Stimulated activated memory B cell treated with anti-CD40 and anti-IgM and Interleukin-4, amounts not matched to agents 10 μg/mL and 1 μg/mL and 100 μg/mL, for 72 hours (primary cell): ENCODE results near the gene HNF1A.

Experiments
- ATAC-seq: fragments of 150-1000 bp; cut with Tn5 transposase; 2 replicates; pipeline ENCODE4 v1.10.0; 2021
- H3K27ac Mint-ChIP-seq: one replicate; pipeline ENCODE4 v1.8.0; 2022; ENCODE audit warnings: mild to moderate bottlenecking, mixed read lengths
- H3K27me3 Mint-ChIP-seq: one replicate; pipeline ENCODE4 v1.8.0; 2022; ENCODE audit warnings: mixed read lengths
- H3K36me3 Mint-ChIP-seq: one replicate; pipeline ENCODE4 v1.8.0; 2022; ENCODE audit warnings: mixed read lengths
- H3K4me1 Mint-ChIP-seq: one replicate; pipeline ENCODE4 v1.8.0; 2022; ENCODE audit warnings: mixed read lengths
- H3K4me3 Mint-ChIP-seq: one replicate; pipeline ENCODE4 v1.8.0; 2022; ENCODE audit warnings: mild to moderate bottlenecking, moderate library complexity, mixed read lengths
- H3K9me3 Mint-ChIP-seq: one replicate; pipeline ENCODE4 v1.8.0; 2022; ENCODE audit warnings: mixed read lengths

HNF1A gene

GRCh38 chr12:121008347-121009098 lies 30.2 kb downstream of the HNF1A start:
- no peak overlapping the region for H3K27ac Mint-ChIP-seq
- no peak overlapping the region for H3K4me3 Mint-ChIP-seq
- H3K36me3 Mint-ChIP-seq, result peaks cover 71% of the 10 kb centered on the region
- no peaks in the 10 kb centered on the region for H3K4me1 Mint-ChIP-seq
- no peaks in the 10 kb centered on the region for H3K27me3 Mint-ChIP-seq
- ATAC-seq, result no peak
- no peaks in the 10 kb centered on the region for H3K9me3 Mint-ChIP-seq

GRCh38 chr12:121009741-121010140 lies 31.4 kb downstream of the HNF1A start:
- Mint-ChIP-seq H3K36me3 (peaks cover 62% of the 10 kb centered on the region), H3K4me3 (no peak overlapping the region), H3K4me1 (peaks cover 3% of the 10 kb centered on the region), H3K9me3 (no peaks in the 10 kb centered on the region), H3K27ac (no peak overlapping the region), H3K27me3 (no peaks in the 10 kb centered on the region)
- ATAC-seq, result no peak

DNA sequence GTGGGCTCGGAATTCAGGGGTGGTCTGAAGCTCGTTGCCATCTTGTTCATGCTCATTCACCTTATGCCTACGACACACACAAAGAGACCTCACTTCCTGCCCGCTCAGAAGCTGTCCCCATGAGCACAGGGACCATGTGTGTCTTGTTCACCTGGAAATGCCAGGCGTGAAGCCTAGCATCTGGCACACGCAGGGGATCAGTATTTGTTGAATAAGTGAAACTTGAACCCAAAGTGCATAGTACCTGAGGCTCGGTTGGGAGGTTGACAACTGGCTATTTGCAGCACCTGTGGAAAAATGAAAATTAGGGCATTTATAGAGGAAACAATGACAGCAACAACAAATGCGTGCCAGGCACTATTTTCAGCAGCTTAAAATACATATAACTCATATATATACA lies 32.5 kb downstream of the HNF1A start:
- no peak overlapping the region for H3K27ac Mint-ChIP-seq
- peaks cover 15% of the 10 kb centered on the region for H3K4me1 Mint-ChIP-seq
- H3K9me3 Mint-ChIP-seq, result no peaks in the 10 kb centered on the region
- no peaks in the 10 kb centered on the region for H3K27me3 Mint-ChIP-seq
- no peak for ATAC-seq
- peaks cover 52% of the 10 kb centered on the region for H3K36me3 Mint-ChIP-seq
- no peak overlapping the region for H3K4me3 Mint-ChIP-seq

DNA sequence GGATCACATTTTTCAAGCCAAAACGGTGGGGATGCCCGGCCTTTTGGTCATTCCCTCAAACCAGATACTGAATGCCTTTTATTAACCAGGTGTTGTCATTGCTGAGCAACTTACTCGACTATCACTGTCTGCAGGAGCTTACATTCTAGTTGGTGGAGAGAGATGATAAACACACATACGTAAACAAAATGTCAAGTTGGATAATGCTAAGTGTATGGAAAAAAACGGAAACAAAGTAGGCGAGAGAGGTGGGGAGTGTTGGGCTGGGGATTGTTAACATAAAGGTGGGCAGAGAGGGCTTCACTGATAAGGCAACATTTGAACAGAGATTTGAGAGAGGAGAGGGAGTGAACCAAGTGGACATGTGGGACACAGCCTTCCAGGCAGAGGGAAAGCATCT lies 33.5 kb downstream of the HNF1A start:
- H3K36me3 Mint-ChIP-seq, result peaks cover 46% of the 10 kb centered on the region
- H3K4me3 Mint-ChIP-seq, result no peak overlapping the region
- no peaks in the 10 kb centered on the region for H3K9me3 Mint-ChIP-seq
- peaks cover 21% of the 10 kb centered on the region for H3K4me1 Mint-ChIP-seq
- H3K27me3 Mint-ChIP-seq, result no peaks in the 10 kb centered on the region
- ATAC-seq, result no peak
- no peak overlapping the region for H3K27ac Mint-ChIP-seq

- Mint-ChIP-seq H3K9me3 (no peaks in the 10 kb centered on the region), H3K36me3 (peaks cover 33% of the 10 kb centered on the region), H3K4me3 (no peak overlapping the region), H3K4me1 (peaks cover 21% of the 10 kb centered on the region), H3K27ac (no peak overlapping the region), H3K27me3 (no peaks in the 10 kb centered on the region)
- ATAC-seq, result no peak
Measured at GRCh38 chr12:121013715-121014114, 35.4 kb downstream of the HNF1A start.

DNA sequence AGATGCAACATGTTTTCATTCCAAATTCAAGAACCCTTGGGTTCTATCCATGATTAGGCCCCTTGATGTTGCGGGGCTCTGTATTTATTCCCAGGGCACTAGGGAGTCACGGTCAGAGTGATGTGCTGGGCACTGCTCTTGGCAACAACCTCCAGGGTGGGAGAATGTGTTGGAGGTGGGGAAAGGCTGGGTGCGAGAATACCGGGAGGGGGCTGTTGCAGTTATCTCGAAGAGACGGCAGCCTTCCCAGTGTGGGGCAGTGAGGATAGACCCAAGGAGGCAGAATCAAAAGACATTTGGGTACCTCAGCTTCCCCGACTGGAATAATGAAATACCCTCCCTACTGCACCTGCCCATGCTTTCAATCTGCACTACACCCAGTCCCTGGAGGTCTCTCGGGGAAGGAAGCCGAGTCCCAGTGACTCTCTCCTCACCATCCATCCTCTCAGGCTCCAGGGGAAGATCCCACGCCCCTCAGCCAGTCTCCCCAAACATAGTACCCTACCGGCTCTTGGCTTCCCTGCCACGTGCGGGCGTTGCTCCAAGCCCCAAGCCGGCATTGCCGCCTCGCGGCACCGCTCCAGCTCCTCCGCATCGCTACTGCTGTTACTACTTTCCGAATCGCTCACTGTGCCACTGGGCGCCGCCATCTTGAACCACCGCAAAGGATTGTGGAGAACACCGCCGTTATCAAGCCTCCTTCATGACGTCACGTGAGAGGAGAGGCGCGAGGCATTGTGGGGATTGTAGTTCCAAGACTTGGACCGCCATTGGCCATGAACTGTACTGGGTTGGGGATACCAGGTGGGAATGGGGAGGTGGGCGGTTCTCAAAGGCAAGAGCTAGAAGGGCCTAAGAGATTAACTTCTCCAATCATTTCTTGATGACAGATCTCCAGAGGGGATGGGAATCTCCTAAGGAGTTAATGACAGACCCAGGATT lies 37.8 kb downstream of the HNF1A start, which contains the start of gene C12orf43:
Gene C12orf43 (minus strand): TSS at position 663 of the 942 bp plus-strand sequence. CDS start 13 bp downstream, at position 650.
- Mint-ChIP-seq H3K4me1 (peaks cover 21% of the 10 kb centered on the region), H3K9me3 (no peaks in the 10 kb centered on the region), H3K27me3 (no peaks in the 10 kb centered on the region), H3K27ac (peak within 1 kb of the TSS; percentile 94), H3K36me3 (peaks cover 18% of the 10 kb centered on the region), H3K4me3 (peak within 1 kb of the TSS; percentile 99)
- peak; percentile 98 for ATAC-seq

DNA sequence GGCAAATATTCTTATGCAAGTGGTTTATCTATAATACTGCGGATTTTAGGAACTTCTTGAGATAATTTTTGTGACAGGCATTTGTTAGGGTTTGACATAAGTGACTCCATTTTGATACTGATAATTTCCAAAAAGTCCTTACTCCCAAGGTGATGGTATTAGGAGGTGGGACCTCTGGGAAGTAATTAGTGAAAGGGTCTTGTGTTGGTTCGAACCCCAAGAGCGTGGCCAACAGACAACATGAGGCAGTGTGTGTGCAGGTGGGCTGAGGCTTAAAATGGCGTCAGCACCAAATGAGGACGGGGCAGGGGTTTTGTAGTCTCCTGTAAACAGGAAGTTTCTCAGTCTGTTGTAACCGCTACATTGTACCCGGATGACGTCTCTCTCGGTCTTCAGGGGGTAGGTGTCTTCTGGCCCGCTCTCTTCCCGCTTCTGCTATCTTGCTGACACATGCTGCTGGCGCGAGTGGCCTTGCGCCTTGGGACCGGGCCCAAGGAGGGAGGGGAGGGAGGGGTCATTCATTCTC lies 39.7 kb downstream of the HNF1A start:
- Mint-ChIP-seq H3K9me3 (no peaks in the 10 kb centered on the region), H3K4me1 (peaks cover 21% of the 10 kb centered on the region), H3K27me3 (no peaks in the 10 kb centered on the region), H3K36me3 (peaks cover 6% of the 10 kb centered on the region), H3K27ac (no peak overlapping the region), H3K4me3 (no peak overlapping the region)
- ATAC-seq, result no peak

DNA sequence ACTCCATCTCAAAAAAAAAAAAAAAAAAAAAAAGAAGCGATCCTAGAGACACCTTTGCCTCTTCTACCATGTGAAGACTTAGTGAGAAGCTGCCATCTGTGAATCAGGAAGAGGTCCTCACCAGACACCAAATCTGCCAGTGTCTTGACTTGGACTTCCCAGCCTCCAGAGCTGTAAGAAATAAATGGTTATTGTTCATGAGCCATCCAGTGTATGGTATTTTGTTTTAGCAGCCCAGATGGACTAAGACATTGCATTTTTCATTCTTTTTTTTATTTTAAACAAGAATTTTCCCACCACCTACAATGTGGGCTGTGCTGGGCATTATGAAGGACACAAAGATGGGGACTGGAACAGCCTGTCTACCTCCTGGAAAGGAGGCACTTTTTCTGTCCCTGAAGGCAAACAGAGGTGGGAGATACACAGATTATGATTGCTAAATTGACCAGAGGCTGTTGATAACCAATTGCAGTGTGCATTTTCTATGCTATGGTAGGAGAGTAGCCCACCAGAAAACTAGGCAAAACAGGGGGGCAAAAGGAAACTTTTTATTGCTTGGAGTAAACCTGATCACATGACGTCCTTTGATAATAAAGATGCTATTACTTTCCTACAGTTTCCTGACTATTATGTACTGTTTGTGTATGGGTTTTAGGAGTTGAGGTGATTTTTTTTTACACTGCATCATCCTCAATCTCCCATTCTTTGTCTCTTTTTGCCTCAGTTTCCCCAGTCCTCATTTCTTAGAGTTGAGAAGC lies 40.7 kb downstream of the HNF1A start:
- H3K27ac Mint-ChIP-seq, result no peak overlapping the region
- H3K36me3 Mint-ChIP-seq, result no peaks in the 10 kb centered on the region

DNA sequence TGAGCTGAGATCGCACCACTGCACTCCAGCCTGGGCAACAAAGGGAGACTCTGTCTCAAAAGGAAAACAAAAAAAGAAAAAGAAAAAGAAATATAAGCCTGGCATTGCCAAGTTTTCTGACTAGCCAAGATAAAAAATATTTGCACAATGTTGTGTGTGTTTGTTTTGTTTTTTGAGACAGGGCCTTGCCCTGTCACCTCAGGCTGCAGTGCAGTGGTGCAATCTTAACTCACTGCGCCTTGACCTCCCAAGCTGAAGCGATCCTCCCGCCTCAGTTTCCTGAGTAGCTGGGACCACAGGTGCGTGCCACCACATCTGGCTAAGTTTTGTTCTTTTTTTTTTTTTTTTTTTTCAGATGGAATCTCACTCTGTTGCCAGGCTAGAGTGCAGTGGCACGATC lies 43.4 kb downstream of the HNF1A start:
- H3K4me3 Mint-ChIP-seq, result no peak overlapping the region
- H3K27ac Mint-ChIP-seq, result no peak overlapping the region
- H3K9me3 Mint-ChIP-seq, result no peaks in the 10 kb centered on the region
- H3K36me3 Mint-ChIP-seq, result no peaks in the 10 kb centered on the region
- H3K4me1 Mint-ChIP-seq, result no peaks in the 10 kb centered on the region
- no peaks in the 10 kb centered on the region for H3K27me3 Mint-ChIP-seq
- no peak for ATAC-seq

More for the DNA sequence above, 40.7 kb downstream of the HNF1A start:
- ATAC-seq, result no peak
- Mint-ChIP-seq H3K4me3 (no peak overlapping the region), H3K4me1 (peaks cover 21% of the 10 kb centered on the region), H3K9me3 (no peaks in the 10 kb centered on the region), H3K27me3 (no peaks in the 10 kb centered on the region)

DNA sequence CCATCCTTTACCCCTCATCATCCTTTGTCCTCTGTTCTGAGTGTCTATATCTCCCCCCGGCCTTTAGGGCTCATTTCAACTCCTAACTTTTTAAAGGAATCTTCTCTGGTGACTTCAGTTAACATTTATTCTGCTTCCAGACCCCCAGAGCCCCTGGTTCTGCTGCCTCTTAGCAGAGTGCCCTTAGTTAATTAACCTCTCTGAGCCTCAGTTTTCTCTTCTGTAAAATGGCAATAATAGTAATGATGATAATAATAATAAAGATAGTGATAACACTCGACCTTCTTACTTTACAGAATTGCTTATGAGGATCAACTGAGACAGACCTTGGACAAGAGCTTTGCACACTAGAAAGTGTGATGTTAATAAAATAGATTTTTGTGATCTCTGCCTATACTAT lies 44.4 kb downstream of the HNF1A start:
- H3K4me1 Mint-ChIP-seq, result no peaks in the 10 kb centered on the region
- no peaks in the 10 kb centered on the region for H3K27me3 Mint-ChIP-seq
- no peaks in the 10 kb centered on the region for H3K36me3 Mint-ChIP-seq
- no peak overlapping the region for H3K27ac Mint-ChIP-seq
- H3K9me3 Mint-ChIP-seq, result no peaks in the 10 kb centered on the region
- H3K4me3 Mint-ChIP-seq, result no peak overlapping the region
- no peak for ATAC-seq

DNA sequence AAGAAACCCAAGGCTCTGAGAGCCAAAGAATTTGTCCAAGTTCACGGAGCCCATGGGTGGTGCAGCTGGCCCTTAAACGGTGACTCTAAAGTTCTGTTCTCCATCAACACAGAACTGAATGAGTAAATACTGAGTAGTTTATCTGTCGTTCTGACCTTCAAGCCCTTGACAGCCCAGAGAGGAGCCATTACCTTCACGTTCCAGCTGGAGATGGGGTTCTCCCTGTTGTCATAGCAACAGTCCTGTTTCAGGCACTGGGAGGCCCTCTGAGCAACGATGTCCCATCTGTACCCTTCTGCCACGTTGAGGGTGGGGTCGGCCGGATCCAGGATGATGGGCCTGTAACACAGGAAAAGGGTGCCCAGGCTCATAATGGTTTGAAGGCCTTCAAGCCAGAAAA lies 45.5 kb downstream of the HNF1A start:
- no peak overlapping the region for H3K27ac Mint-ChIP-seq
- H3K27me3 Mint-ChIP-seq, result no peaks in the 10 kb centered on the region
- H3K36me3 Mint-ChIP-seq, result no peaks in the 10 kb centered on the region
- H3K4me1 Mint-ChIP-seq, result no peaks in the 10 kb centered on the region
- no peak for ATAC-seq
- H3K9me3 Mint-ChIP-seq, result no peaks in the 10 kb centered on the region
- no peak overlapping the region for H3K4me3 Mint-ChIP-seq

DNA sequence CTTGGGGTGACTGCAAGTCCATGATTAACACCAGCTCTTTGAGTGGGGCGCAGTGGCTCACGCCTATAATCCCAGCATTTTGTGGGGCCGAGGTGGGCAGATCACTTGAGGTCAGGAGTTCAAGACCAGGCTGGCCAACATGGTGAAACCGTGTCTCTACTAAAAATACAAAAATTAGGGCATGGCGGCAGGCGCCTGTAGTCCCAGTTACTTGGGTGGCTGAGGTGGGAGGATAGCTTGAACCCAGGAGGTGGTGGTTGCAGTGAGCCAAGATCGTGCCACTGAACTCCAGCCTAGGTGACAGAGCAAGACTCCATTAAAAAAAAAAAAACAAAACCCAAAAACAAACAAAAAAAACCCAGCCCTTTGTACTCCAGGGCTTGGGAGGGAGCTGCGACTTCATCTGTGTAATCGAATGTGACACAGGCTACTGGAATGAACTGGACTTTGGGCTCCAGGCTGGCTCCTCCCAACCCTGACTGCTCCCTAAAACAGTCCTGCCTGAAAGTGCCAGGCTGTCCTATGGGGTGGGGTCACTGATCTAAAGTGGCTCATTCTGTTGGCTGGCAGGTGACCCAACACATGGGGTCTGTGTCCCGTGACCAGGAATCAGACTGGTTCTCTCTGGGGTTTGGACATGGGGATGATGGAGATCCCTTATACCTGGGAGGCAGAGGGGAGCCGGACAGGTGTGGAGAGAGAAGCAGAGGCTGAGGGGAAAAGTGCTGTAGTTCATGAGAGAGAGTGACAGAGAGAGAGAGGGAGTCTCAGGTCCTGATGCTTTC lies 47.3 kb downstream of the HNF1A start:
- H3K4me1 Mint-ChIP-seq, result no peaks in the 10 kb centered on the region
- no peak overlapping the region for H3K27ac Mint-ChIP-seq
- no peaks in the 10 kb centered on the region for H3K36me3 Mint-ChIP-seq
- no peaks in the 10 kb centered on the region for H3K27me3 Mint-ChIP-seq
- no peaks in the 10 kb centered on the region for H3K9me3 Mint-ChIP-seq
- no peak overlapping the region for H3K4me3 Mint-ChIP-seq
- ATAC-seq, result no peak

DNA sequence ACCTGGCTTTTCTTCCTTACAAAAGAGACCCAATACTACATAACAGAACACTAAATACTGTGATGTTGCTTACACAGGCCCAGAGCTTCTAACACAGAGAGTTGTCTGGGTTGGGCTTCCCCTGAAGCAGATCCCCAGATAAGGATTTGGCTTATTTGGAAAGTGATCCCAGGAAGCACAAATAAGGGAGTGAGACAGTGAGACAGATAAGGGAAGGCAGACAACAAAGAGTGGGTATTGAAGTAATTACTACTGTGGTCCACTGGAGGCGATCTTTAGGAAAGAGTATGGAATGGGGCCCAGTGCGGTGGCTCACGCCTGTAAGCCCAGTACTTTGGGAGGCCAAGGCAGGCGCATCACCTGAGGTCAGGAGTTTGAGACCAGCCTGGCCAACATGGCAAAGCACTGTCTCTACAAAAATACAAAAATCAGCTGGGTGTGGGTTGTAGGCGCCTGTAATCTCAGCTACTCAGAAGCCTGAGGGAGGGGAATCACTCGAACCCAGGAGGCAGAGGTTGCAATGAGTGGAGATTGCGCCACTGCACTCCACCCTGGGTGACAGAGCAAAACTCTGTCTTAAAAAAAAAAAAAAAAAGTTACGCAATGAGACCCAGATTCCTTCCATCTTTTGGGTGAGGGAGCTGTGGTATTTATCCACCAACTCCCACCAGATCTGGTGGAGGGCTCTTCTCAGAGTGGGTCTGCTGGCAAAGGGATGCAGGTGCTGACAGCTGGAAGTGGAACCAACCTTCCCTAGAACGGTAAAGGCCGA lies 48.1 kb downstream of the HNF1A start:
- Mint-ChIP-seq H3K27me3 (no peaks in the 10 kb centered on the region), H3K27ac (no peak overlapping the region), H3K36me3 (no peaks in the 10 kb centered on the region), H3K9me3 (no peaks in the 10 kb centered on the region), H3K4me3 (no peak overlapping the region), H3K4me1 (no peaks in the 10 kb centered on the region)
- no peak for ATAC-seq
